22Rv1 (cell line): ENCODE measurements around the gene PRKAG3.

ENCODE experiments used
- CTCF ChIP-seq: fragments of 450-650 bp; IDR thresholded peaks from 2 replicates; pipeline ENCODE4 v1.5.1; 2017; ENCODE audit warnings: mild to moderate bottlenecking
- ZFX ChIP-seq: fragments of 450-650 bp; IDR thresholded peaks from 2 replicates; pipeline ENCODE4 v1.6.1; 2017; ENCODE audit warnings: antibody characterized with exemption, borderline replicate concordance

GRCh38 chr2:218773881-218774280, 57.7 kb downstream of the PRKAG3 start:
- TF ChIP-seq CTCF = no peak
- TF ChIP-seq ZFX = no peak
